ENCODE results near the gene NAA38.

Gene NAA38

DNA sequence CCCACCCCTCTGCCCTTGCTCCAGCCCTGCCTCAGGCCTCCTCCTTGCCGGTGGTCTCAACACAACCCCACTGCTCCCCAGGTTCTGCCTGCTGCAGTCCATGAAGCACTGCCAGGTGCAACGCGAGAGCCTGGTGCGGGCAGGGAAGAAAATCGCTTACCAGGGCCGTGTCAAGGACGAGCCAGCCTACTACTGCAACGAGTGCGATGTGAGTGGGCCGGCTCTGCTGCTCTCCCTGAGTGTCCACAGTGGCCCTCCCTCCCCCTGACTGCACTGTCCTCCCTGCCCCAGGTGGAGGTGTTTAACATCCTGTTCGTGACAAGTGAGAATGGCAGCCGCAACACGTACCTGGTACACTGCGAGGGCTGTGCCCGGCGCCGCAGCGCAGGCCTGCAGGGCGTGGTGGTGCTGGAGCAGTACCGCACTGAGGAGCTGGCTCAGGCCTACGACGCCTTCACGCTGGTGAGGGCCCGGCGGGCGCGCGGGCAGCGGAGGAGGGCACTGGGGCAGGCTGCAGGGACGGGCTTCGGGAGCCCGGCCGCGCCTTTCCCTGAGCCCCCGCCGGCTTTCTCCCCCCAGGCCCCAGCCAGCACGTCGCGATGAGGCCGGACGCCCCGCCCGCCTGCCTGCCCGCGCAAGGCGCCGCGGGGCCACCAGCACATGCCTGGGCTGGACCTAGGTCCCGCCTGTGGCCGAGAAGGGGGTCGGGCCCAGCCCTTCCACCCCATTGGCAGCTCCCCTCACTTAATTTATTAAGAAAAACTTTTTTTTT is 4.3 kb downstream of the NAA38 start:
- no peak for DNase-seq (ENCODE audit: low spot score)

DNA sequence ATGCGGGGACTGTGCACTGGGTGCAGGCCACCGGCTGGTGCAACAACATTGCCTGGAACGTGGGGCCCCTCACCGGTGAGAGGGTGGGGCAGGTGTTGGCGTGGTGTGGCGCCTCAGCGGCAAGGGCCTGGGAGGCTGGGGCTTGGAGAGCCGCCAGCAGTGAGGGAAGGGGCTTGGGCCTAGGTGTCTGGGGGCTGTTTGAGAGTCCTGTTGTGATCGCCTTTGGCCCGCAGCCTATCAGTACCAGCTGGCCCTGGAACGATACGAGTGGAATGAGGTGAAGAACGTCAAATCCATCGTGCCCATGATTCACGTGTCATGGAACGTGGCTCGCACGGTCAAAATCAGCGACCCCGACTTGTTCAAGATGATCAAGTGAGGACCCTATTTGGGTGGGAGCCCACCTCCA is 5.1 kb downstream of the NAA38 start:
- no peak for DNase-seq (ENCODE audit: low spot score)

- DNase-seq (ENCODE audit: low spot score) = peak; percentile 91
Measured at GRCh38 chr17:7851438-7852261, 5.7 kb downstream of the NAA38 start.

- DNase-seq (ENCODE audit: low spot score) = no peak
Measured at GRCh38 chr17:7850701-7851437, 6.5 kb downstream of the NAA38 start.

GRCh38 chr17:7849751-7850504 is 7.4 kb downstream of the NAA38 start:
- no peak for DNase-seq (ENCODE audit: low spot score)

DNA sequence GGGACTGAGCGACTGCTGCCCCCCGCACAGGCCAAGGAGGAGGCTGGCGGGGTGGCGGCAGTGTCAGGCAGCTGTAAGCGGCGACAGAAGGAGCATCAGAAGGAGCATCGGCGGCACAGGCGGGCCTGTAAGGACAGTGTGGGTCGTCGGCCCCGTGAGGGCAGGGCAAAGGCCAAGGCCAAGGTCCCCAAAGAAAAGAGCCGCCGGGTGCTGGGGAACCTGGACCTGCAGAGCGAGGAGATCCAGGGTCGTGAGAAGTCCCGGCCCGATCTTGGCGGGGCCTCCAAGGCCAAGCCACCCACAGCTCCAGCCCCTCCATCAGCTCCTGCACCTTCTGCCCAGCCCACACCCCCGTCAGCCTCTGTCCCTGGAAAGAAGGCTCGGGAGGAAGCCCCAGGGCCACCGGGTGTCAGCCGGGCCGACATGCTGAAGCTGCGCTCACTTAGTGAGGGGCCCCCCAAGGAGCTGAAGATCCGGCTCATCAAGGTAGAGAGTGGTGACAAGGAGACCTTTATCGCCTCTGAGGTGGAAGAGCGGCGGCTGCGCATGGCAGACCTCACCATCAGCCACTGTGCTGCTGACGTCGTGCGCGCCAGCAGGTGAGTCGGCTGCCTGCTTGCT is 8.1 kb downstream of the NAA38 start:
- no peak for DNase-seq (ENCODE audit: low spot score)

DNA sequence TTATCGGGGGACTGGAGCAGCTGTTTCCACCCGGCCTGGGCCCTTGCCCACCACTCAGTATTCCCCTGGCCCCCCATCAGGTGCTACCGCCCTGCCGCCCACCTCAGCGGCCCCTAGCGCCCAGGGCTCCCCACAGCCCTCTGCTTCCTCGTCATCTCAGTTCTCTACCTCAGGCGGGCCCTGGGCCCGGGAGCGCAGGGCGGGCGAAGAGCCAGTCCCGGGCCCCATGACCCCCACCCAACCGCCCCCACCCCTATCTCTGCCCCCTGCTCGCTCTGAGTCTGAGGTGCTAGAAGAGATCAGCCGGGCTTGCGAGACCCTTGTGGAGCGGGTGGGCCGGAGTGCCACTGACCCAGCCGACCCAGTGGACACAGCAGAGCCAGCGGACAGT is 8.6 kb downstream of the NAA38 start:
- DNase-seq (ENCODE audit: low spot score) = no peak

DNA sequence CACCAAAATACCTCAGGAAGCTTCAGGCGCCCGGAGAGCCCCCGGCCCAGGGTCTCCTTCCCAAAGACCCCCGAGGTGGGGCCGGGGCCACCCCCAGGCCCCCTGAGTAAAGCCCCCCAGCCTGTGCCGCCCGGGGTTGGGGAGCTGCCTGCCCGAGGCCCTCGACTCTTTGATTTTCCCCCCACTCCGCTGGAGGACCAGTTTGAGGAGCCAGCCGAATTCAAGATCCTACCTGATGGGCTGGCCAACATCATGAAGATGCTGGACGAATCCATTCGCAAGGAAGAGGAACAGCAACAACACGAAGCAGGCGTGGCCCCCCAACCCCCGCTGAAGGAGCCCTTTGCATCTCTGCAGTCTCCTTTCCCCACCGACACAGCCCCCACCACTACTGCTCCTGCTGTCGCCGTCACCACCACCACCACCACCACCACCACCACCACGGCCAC is 9.2 kb downstream of the NAA38 start:
- no peak for DNase-seq (ENCODE audit: low spot score)

- no peak for DNase-seq (ENCODE audit: low spot score)
Measured at GRCh38 chr17:7846765-7847661, 10.3 kb downstream of the NAA38 start.

DNA sequence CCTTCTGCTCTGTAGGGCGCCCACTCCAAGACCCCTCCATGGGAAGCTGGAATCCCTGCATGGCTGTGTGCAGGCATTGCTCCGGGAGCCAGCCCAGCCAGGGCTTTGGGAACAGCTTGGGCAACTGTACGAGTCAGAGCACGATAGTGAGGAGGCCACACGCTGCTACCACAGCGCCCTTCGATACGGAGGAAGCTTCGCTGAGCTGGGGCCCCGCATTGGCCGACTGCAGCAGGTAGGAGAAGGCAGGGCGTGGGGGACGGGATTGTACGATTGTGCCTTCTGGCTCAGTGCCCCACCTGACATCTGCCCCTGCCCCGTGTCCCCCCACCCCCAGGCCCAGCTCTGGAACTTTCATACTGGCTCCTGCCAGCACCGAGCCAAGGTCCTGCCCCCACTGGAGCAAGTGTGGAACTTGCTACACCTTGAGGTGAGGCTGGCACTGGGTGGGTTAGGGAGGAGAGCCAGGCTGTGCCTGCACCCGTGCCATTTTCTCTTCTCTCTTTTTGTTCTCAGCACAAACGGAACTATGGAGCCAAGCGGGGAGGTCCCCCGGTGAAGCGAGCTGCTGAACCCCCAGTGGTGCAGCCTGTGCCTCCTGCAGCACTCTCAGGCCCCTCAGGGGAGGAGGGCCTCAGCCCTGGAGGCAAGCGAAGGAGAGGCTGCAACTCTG is 11.2 kb downstream of the NAA38 start:
- DNase-seq (ENCODE audit: low spot score) = no peak

DNA sequence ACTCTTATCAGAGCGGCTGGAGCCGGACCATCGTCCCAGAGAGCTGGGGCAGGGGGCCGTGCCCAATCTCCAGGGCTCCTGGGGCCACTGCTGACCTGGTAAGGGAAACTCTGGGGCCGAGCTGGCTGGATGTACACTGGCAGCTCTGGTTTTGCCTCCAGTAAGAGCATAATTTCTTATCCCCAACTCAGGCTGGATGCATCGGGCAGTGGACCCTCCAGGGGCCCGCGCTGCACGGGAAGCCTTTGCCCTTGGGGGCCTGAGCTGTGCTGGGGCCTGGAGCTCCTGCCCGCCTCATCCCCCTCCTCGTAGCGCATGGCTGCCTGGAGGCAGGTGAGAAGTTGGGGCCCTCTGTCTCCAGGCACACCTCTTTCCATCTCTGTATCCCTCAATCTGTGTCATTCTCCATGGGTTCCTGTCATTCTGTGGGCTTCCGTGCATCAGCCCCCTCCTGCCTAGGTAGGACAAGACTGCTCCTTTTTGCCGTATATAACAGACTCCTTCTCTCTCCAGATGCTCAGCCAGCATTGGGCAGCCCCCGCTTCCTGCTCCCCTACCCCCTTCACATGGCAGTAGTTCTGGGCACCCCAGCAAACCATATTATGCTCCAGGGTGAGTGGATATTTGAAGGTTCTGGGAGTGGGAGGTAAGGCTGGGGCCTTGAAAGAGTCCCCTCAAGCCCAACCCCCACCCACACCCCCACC is 11.8 kb downstream of the NAA38 start:
- DNase-seq (ENCODE audit: low spot score) = no peak

DNA sequence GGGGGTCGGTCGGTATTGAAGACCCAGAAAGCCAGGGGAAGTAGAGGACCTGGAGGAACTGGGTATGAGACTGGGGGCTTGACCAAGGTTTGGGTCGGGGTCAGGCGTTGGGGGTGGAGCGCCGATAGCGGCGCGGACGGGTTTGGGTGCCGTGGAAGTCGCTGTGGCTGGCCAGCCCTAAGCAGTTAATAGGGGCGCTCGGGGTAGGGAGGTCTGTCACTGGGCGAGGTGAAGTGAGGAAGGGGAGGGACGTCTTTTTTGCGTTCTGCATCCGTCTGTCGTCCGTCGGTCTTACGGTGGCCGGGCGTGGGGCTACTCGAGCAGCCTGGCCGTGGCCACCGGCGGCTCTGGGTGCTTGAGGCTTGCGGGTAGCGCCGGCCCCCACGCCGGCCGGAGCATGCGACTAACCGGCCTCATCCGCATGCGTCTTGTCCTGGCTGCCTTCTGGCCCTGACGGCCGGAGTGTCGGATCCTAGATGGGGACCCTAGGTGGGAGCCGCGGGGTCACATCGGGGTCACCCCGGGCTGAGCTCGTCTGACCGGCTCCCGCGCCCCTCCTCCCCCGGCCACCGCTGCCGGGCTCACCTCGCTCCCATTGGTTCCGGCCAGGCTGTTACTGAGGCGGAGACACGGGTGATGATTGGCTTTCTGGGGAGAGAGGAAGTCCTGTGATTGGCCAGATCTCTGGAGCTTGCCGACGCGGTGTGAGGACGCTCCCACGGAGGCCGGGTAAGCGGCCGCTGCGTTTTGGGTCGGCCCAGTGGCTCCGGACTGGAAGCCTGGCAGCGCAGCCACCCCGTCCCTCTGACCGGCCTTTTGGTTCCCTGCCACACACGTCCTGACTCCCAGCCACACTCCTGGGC is 12.8 kb downstream of the NAA38 start:
- peak; percentile 84 for DNase-seq (ENCODE audit: low spot score)

- peak; percentile 91 for DNase-seq (ENCODE audit: low spot score)
Measured at GRCh38 chr17:7843536-7844291, 13.6 kb downstream of the NAA38 start.

GRCh38 chr17:7843257-7843535 is 14.2 kb downstream of the NAA38 start:
- DNase-seq (ENCODE audit: low spot score) = no peak

DNA sequence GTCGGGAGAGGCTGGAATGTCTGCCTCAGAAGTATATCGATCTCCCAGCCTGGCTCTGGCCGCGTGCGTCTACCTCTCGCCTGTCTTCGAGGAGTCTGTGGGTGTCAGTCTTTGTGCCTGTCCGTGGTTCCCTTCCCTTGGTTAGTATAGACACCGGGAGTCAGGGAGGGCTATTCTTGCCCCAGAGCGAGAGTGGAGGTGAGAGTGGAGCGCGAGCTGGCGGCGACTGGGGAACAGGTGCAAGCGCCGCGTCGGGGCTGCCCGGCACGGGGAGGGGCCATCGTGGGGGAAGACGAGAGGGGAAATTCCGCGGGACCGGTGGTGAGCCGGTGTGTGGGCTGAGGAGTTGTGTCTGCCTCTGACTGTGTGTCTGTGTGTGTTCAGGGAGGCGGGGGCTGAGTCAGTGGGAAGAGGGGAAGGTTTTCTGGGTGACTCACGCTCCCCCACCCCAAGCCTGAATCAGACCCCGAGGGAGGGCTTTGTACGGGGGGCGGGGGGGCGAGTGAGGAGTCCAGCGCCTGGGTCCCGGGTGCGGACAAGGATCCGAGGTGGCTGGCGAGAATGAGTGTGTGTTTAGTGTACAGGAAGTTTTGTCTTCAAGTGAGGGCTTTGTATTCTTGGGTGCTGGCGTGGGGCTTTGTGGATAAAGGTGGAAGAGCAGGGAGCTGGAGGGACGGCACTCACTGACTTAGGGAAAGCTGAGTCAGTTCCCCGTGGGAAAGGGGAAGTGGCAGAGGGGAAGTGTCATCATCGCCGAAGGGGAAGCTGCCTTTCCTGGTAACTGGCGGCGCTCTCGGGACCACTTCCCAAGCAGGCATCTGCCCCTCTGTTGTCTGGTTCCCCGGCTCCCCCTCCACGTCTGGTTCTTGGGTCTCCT is 14.7 kb downstream of the NAA38 start:
- peak; percentile 97 for DNase-seq (ENCODE audit: low spot score)

GRCh38 chr17:7841915-7842379 is 15.4 kb downstream of the NAA38 start:
- peak; percentile 82 for DNase-seq (ENCODE audit: low spot score)
